HG03064 (cell line): Measurements from ENCODE around the gene CACNA2D1.
"Not testable (repeated sequence)": the region's sequence is repeated elsewhere in the genome, so short reads cannot be mapped to it uniquely, and the experiment has no call there.

ENCODE experiments used
- ATAC-seq: cut with Tn5 transposase; IDR thresholded peaks from one replicate; pipeline ENCODE4 v1.9.1; 2021; ENCODE audit warnings: low read depth; ENCODE audit not compliant: unreplicated experiment

Gene CACNA2D1

GRCh38 chr7:82435769-82436168 lies 7.8 kb downstream of the CACNA2D1 start:
- no peak for ATAC-seq

- no peak for ATAC-seq
These were observed 9.1 kb downstream of the CACNA2D1 start for GRCh38 chr7:82434275-82435022.

- no peak for ATAC-seq
These were observed 10.1 kb downstream of the CACNA2D1 start for GRCh38 chr7:82433507-82433906.

GRCh38 chr7:82432743-82433142 lies 10.8 kb downstream of the CACNA2D1 start:
- ATAC-seq = not testable (repeated sequence)

GRCh38 chr7:82430500-82431465 lies 12.8 kb downstream of the CACNA2D1 start:
- ATAC-seq = no peak

GRCh38 chr7:82429408-82429807 lies 14.2 kb downstream of the CACNA2D1 start:
- ATAC-seq = no peak

- no peak for ATAC-seq
These were observed 15.2 kb downstream of the CACNA2D1 start for GRCh38 chr7:82428186-82428961.

- ATAC-seq = no peak
These were observed 20.1 kb downstream of the CACNA2D1 start for GRCh38 chr7:82423446-82423845.

- ATAC-seq = no peak
These were observed 24.4 kb downstream of the CACNA2D1 start for GRCh38 chr7:82419200-82419599.

GRCh38 chr7:82417898-82418297 lies 25.7 kb downstream of the CACNA2D1 start:
- ATAC-seq = no peak

- ATAC-seq = no peak
These were observed 27.2 kb downstream of the CACNA2D1 start for GRCh38 chr7:82416402-82416801.

GRCh38 chr7:82414389-82414788 lies 29.2 kb downstream of the CACNA2D1 start:
- ATAC-seq = no peak

- ATAC-seq = no peak
These were observed 30.3 kb downstream of the CACNA2D1 start for GRCh38 chr7:82413237-82413636.

- no peak for ATAC-seq
These were observed 31.8 kb downstream of the CACNA2D1 start for GRCh38 chr7:82411732-82412131.

GRCh38 chr7:82410461-82410860 lies 33.1 kb downstream of the CACNA2D1 start:
- no peak for ATAC-seq

GRCh38 chr7:82406937-82407336 lies 36.6 kb downstream of the CACNA2D1 start:
- ATAC-seq = no peak

- no peak for ATAC-seq
These were observed 38.3 kb downstream of the CACNA2D1 start for GRCh38 chr7:82405301-82405700.

GRCh38 chr7:82404652-82405051 lies 38.9 kb downstream of the CACNA2D1 start:
- ATAC-seq = no peak

- no peak for ATAC-seq
These were observed 39.5 kb downstream of the CACNA2D1 start for GRCh38 chr7:82404094-82404493.

GRCh38 chr7:82397879-82398524 lies 45.6 kb downstream of the CACNA2D1 start:
- no peak for ATAC-seq
